ENCODE data around the gene SMARCA4.

SMARCA4 gene

GRCh38 chr19:10960314-10961072 lies at the start of gene SMARCA4:
Gene SMARCA4, plus strand, starts transcription at chr19:10961030. Its CDS starts 23,122 bp downstream, at chr19:10984152.
- DNase-seq = peak; percentile 98

- DNase-seq = no peak
Observed at GRCh38 chr19:10911579-10912363, 49.1 kb upstream of the SMARCA4 start.

DNA sequence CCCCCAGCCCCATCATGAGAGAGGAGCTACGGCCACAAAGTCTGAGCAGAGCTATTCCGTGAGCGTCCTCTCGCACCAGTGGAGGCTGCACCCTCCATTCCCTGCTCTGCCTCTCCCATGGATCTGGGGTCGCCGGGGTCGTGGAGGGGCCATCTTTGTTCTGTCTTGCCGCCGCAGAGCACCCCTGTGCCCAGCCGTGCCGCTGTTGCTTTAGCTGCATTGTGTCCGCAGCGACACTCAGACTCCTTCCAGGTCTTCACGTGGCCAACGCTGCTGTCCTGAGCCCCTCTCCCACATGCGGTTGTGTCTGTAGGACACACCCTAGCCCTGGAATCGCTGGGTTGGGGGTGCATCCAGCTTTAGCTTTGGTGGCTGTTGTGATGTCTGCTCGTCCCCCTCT lies 48.2 kb upstream of the SMARCA4 start:
- DNase-seq = no peak

GRCh38 chr19:10913716-10914340 lies 47.0 kb upstream of the SMARCA4 start:
- DNase-seq = no peak

GRCh38 chr19:10915130-10916091 lies 45.4 kb upstream of the SMARCA4 start:
- DNase-seq = no peak

DNA sequence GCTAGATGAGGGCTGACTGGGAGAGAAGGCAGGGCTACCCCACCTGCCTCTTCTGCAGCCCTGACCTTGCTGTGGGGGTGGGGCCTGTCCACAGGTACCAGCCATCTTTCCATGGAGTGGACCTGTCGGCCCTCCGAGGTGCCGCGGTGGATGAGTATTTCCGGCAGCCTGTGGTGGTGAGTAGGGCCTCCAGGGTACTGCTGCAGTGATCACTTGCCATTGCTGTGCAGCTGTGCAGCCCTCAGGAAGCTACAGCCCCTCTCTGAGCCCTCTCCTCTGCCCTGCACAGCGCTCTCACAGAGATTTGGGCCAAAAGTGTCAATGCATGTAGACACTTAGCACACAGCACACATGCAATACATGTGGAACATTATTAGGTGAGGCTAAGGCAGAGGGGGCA lies 44.2 kb upstream of the SMARCA4 start:
- DNase-seq = no peak

GRCh38 chr19:10918359-10918758 lies 42.5 kb upstream of the SMARCA4 start:
- DNase-seq = no peak

DNA sequence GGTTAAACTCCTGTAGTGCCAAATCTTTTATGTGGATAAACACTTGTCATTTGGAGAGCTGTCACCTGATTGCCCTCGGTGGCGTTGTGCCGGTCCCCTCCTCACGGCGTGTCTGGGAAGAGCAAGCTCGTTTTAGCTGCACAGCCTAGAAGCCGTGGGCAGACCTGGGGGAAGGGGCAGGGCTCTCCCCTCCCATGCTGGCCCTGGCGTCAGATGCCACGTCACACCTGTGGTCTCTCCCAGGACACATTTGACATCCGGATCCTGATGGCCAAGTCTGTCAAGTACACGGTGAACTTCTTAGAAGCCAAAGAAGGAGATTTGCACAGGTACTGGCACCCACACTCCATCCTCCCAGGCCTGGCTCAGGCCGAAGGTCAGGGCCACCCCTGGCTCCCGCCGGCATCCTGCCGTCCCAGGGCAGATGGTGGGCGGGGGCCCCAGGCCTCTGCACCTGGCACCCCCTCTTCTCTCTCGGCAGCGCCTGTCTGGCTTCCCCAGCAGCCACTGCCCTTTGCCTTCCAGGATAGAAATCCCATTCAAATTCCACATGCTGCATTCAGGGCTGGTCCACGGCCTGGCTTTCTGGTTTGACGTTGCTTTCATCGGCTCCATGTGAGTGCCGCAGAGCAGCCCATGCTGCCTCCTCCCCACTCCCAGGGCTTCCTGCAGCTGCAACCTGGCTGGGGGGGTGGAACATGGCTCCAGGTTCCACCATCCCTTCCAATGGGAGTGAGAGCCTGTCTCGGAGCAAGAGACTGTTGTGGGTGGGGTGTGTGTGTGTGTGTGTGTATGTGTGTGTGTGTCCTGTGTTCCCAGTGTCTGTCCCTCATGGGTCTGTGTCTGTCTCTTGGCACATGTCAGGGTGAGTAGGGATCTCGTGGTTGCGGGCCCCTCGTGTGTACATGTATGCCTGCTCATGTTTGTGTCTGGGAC lies 41.2 kb upstream of the SMARCA4 start:
- DNase-seq = no peak

- DNase-seq = no peak
Observed at GRCh38 chr19:10920288-10920655, 40.6 kb upstream of the SMARCA4 start.

DNA sequence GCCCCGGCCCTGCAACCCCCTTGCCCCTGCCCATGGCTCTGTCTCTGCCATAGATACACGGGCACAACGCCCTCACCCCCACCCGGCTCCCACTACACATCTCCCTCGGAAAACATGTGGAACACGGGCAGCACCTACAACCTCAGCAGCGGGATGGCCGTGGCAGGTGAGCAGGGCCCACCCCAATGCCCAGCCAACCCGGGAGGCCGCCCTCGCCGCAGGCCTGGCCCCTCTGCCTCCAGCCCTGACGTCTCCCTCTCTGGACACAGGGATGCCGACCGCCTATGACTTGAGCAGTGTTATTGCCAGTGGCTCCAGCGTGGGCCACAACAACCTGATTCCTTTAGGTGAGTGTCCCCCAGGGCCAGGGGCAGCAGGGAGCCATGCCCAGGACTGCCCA lies 40.0 kb upstream of the SMARCA4 start:
- no peak for DNase-seq

GRCh38 chr19:10921199-10921909 lies 39.5 kb upstream of the SMARCA4 start:
- no peak for DNase-seq

DNA sequence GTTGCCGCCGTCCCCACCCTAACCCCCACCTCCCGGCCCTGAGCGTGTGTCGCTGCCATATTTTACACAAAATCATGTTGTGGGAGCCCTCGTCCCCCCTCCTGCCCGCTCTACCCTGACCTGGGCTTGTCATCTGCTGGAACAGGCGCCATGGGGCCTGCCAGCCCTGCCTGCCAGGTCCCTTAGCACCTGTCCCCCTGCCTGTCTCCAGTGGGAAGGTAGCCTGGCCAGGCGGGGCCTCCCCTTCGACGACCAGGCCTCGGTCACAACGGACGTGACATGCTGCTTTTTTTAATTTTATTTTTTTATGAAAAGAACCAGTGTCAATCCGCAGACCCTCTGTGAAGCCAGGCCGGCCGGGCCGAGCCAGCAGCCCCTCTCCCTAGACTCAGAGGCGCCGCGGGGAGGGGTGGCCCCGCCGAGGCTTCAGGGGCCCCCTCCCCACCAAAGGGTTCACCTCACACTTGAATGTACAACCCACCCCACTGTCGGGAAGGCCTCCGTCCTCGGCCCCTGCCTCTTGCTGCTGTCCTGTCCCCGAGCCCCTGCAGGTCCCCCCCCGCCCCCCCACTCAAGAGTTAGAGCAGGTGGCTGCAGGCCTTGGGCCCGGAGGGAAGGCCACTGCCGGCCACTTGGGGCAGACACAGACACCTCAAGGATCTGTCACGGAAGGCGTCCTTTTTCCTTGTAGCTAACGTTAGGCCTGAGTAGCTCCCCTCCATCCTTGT lies 38.8 kb upstream of the SMARCA4 start:
- DNase-seq = no peak

DNA sequence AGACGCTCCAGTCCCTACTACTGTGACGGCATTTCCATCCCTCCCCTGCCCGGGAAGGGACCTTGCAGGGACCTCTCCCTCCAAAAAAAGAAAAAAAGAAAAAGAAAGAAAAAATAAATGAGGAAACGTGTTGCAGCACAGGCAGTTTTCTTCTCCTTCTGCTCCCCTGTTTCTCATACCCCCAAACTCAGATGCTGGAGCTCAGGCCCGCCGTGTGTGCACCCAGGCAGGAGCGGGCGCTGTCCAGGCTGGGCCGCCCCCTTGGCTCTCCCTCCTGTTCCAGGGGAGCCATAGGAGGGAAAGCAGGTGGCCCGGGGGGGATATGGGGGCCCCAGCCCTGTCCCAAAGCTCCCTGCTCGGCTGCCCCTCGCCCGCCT lies 38.2 kb upstream of the SMARCA4 start:
- DNase-seq = no peak

DNA sequence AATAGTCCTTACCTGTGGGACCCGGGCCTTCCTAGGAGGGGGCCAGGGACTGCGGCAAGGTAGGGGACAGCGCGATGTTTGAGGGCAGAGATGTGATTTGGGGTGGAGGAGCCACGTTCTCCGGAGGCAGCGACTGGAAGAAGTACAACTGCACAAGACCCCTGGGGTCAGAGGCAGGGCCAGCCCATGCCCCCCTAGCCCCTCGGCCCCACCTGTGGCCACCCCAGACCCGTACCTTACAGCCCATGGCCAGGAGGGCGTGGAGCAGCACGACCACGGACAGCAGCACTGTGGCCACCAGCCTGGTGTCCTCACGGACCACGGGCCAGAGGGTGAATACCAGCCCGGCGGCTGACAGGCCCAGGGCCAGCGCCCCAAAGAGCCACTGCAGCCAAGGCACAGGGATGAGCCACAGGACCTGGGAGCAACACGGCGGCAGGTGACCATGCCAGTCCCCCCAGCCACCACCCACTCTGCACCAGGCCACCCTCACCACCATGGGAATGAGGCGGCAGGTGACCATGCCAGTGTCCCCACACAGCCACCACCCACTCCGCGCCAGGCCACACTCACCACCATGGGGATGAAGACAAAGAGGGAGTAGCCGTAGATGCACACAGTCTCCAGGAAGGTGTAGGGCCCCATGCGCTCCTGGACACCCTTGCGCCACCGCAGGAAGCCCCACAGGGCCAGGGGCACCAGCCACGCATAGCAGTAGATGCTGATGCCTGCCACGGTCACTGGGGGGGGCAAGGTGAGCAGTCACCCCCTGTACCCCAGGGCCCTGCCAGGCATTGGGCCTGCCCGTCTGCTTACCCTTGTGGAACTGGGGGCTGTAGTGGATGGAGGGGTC lies 37.3 kb upstream of the SMARCA4 start:
- no peak for DNase-seq

DNA sequence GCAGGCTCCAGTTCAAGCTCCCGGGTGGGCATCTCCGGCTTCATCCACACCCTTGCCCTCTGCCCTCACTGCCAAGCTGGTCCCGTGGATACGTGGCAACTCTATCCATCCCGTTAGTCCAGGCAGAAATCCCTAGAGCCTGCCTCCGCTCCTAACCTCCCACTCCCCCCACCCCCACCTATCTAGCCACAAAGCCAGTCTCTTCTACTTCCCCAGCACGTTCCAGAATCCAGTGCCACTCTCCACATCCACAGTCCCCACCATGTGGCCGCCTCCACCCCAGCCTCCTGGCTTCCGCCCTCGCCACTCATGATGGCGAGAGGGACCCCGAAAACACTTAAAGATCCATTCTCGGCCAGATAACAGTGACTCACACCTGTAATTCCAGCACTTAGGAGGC lies 36.2 kb upstream of the SMARCA4 start:
- DNase-seq = no peak

GRCh38 chr19:10927730-10928562 lies 32.9 kb upstream of the SMARCA4 start:
- peak in 1 of 2 donors; percentile 13 for DNase-seq

DNA sequence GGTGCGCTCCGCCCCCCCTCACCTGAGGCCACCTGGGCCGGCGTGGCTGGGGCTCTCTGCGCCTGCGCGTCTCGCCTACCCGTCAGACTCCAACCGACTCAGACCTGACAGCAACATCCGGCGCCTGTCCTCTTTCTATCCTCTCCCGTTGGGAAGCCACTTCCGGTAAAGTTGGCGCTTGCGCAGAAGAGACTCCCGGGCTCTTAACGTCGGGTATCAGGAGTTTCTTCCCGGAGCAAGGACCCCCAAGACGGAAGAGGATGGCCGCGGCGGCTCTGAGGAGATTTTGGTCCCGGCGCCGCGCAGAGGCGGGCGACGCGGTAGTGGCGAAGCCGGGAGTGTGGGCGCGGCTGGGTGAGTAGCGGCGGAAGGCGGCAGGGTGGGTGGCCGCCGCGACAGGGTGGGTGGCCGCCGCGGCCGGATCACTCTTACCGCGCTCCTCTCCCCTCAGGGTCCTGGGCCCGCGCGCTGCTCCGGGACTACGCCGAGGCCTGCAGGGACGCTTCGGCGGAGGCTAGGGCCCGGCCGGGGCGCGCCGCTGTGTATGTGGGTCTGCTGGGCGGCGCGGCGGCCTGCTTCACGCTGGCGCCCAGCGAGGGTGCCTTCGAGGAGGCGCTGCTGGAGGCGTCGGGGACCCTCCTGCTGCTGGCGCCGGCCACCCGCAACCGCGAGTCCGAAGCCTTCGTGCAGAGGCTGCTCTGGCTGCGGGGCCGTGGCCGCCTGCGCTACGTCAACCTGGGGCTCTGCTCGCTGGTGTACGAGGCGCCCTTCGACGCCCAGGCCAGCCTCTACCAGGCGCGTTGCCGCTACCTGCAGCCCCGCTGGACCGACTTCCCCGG lies 32.0 kb upstream of the SMARCA4 start, which contains the start of the genes TIMM29 and YIPF2:
TIMM29 (plus strand) TSS at position 249 of the 839 bp plus-strand sequence; CDS start at position 261, 12 bp downstream.
YIPF2 (minus strand) TSS at position 77 of the 839 bp plus-strand sequence. CDS start 229 bp downstream, outside the sequence.
- DNase-seq = peak; percentile 96
